Neural cell (in vitro differentiated cells): ENCODE measurements around the gene LEP. TPM values are rescaled to one million over a fixed set of nuclear protein-coding genes. Genes with fewer than 3 reads are reported as not detected.

Experiments used
- H2AFZ ChIP-seq: fragments of 200-600, 300-800 bp; sonication (generic), shearing (Covaris generic); 2 replicates; pipeline ENCODE4 v1.6.0; 2014; ENCODE audit warnings: low read depth, mild to moderate bottlenecking, antibody characterized with exemption, low read length, moderate library complexity
- H3F3A ChIP-seq: fragments of 200-600 bp; shearing (Covaris generic); 2 replicates; pipeline ENCODE4 v1.6.1; 2016; ENCODE audit warnings: mild to moderate bottlenecking, moderate library complexity, mixed read lengths, antibody characterized with exemption, low read length; ENCODE audit not compliant: insufficient read depth, poor library complexity, severe bottlenecking
- H3K27ac ChIP-seq: fragments of 200-600, 300-800 bp; sonication (generic), shearing (Covaris generic); 2 replicates; pipeline ENCODE4 v1.5.1; 2014; ENCODE audit warnings: mild to moderate bottlenecking, low read length, moderate library complexity
- H3K27me3 ChIP-seq: fragments of 300-800, 200-600 bp; sonication (generic), shearing (Covaris generic); 2 replicates; pipeline ENCODE4 v1.6.0; 2014; ENCODE audit warnings: mild to moderate bottlenecking, low read depth, low read length, moderate library complexity; ENCODE audit not compliant: insufficient read depth
- H3K36me3 ChIP-seq: fragments of 300-800, 200-600 bp; sonication (generic), shearing (Covaris generic); 2 replicates; pipeline ENCODE4 v1.5.1; 2014; ENCODE audit warnings: mild to moderate bottlenecking, antibody characterized with exemption, low read length, moderate library complexity; ENCODE audit not compliant: insufficient read depth
- H3K4me2 ChIP-seq: fragments of 300-800, 200-600 bp; sonication (generic), shearing (Covaris generic); 2 replicates; pipeline ENCODE4 v1.6.0; 2014; ENCODE audit warnings: mild to moderate bottlenecking, low read length
- H3K4me3 ChIP-seq: fragments of 300-800, 200-600 bp; sonication (generic), shearing (Covaris generic); 2 replicates; pipeline ENCODE4 v1.5.1; 2014; ENCODE audit warnings: mild to moderate bottlenecking, low read length, moderate library complexity
- H3K79me2 ChIP-seq: fragments of 200-600 bp; shearing (Covaris generic); replicated peaks from 2 replicates; pipeline ENCODE4 v1.6.0; 2014; ENCODE audit warnings: mild to moderate bottlenecking, low read length, moderate library complexity; ENCODE audit not compliant: insufficient read depth
- H3K9ac ChIP-seq: fragments of 300-800, 200-600 bp; sonication (generic), shearing (Covaris generic); 2 replicates; pipeline ENCODE4 v1.6.1; 2016; ENCODE audit warnings: mild to moderate bottlenecking, low read length, mixed read lengths
- H3K9me2 ChIP-seq: fragments of 200-600 bp; shearing (Covaris generic); 2 replicates; pipeline ENCODE4 v1.6.1; 2016; ENCODE audit warnings: mild to moderate bottlenecking, low read length, mixed read lengths; ENCODE audit not compliant: insufficient read depth
- H3K9me3 ChIP-seq: fragments of 200-600, 300-800 bp; sonication (generic), shearing (Covaris generic); 2 replicates; pipeline ENCODE4 v1.6.1; 2016; ENCODE audit warnings: mild to moderate bottlenecking, mixed run types, low read length, moderate library complexity, mixed read lengths
- H4K20me1 ChIP-seq: fragments of 200-600 bp; shearing (Covaris generic); 2 replicates; pipeline ENCODE4 v1.6.1; 2016; ENCODE audit warnings: mild to moderate bottlenecking, mixed run types; ENCODE audit not compliant: insufficient read depth
- EP300 ChIP-seq: fragments of 450-650 bp; conservative IDR thresholded peaks from 2 replicates; pipeline ENCODE4 v1.6.1; 2014; ENCODE audit warnings: antibody characterized with exemption, mild to moderate bottlenecking, moderate library complexity; ENCODE audit not compliant: poor library complexity, severe bottlenecking
- EZH2 ChIP-seq: fragments of 200-600, 300-800 bp; shearing (Covaris generic), sonication (generic); IDR thresholded peaks from 2 replicates; pipeline ENCODE4 v1.6.1; 2014; ENCODE audit warnings: antibody characterized with exemption, low read length, borderline replicate concordance, mild to moderate bottlenecking; ENCODE audit not compliant: insufficient read depth, poor library complexity, severe bottlenecking
- MXI1 ChIP-seq: fragments of 450-650 bp; conservative IDR thresholded peaks from 2 replicates; pipeline ENCODE4 v1.6.1; 2014; ENCODE audit warnings: antibody characterized with exemption, mild to moderate bottlenecking; ENCODE audit not compliant: poor library complexity, severe bottlenecking
- POLR2AphosphoS5 ChIP-seq: IDR thresholded peaks from 2 replicates; pipeline ENCODE4 v1.6.1; 2012
- RAD21 ChIP-seq: fragments of 450-650 bp; conservative IDR thresholded peaks from 2 replicates; pipeline ENCODE4 v1.6.1; 2014; ENCODE audit warnings: antibody characterized with exemption, mild to moderate bottlenecking, moderate library complexity
- REST ChIP-seq: IDR thresholded peaks from 2 replicates; pipeline ENCODE4 v1.6.1; 2012; ENCODE audit warnings: borderline replicate concordance
- SMC3 ChIP-seq: fragments of 450-650 bp; conservative IDR thresholded peaks from 2 replicates; pipeline ENCODE4 v1.6.1; 2014; ENCODE audit warnings: antibody characterized with exemption, mild to moderate bottlenecking, moderate library complexity; ENCODE audit not compliant: poor library complexity
- TAF1 ChIP-seq: IDR thresholded peaks from 2 replicates; pipeline ENCODE4 v1.6.1; 2012; ENCODE audit warnings: low read depth
- polyA minus RNA-seq: library from RNA; depleted of rRNA, polyadenylated mRNA; stranded (reverse); fragments of >200 nt; gene quantifications from 2 replicates; pipeline ENCODE4 v1.2.3, GENCODE V29; 2014
- polyA plus RNA-seq: library from polyadenylated mRNA; depleted of rRNA; stranded (reverse); fragments of >200 nt; gene quantifications from 2 replicates; pipeline ENCODE4 v1.2.3, GENCODE V29; 2014
- TF ChIP-seq, protein P1 (sequence below): fragments of 450-650 bp; IDR thresholded peaks from 2 replicates; pipeline ENCODE4 v1.5.1; 2014; ENCODE audit warnings: antibody characterized with exemption, mild to moderate bottlenecking, moderate library complexity; ENCODE audit not compliant: poor library complexity, severe bottlenecking

The LEP gene
- polyA plus RNA-seq = not detected in 2 replicates
- polyA minus RNA-seq = not detected in 2 replicates

GRCh38 chr7:128240696-128241386 is at the start of gene LEP:
TSS of gene LEP (plus strand) at chr7:128241278. CDS start at chr7:128252019, 10,741 bp downstream.
- Histone ChIP-seq H3K27ac (no peak within 1 kb of the TSS), H3K79me2 (no peaks in the 10 kb centered on the region), H3K4me3 (no peak within 1 kb of the TSS), H3F3A (no peaks in the 10 kb centered on the region), H3K9me3 (no peaks in the 10 kb centered on the region), H3K9me2 (no peaks in the 10 kb centered on the region), H4K20me1 (no peaks in the 10 kb centered on the region), H3K4me2 (no peak within 1 kb of the TSS), H3K9ac (no peak within 1 kb of the TSS), H3K27me3 (no peaks in the 10 kb centered on the region), H3K36me3 (no peaks in the 10 kb centered on the region), H2AFZ (no peak within 1 kb of the TSS)
- TF ChIP-seq, protein P1, sequence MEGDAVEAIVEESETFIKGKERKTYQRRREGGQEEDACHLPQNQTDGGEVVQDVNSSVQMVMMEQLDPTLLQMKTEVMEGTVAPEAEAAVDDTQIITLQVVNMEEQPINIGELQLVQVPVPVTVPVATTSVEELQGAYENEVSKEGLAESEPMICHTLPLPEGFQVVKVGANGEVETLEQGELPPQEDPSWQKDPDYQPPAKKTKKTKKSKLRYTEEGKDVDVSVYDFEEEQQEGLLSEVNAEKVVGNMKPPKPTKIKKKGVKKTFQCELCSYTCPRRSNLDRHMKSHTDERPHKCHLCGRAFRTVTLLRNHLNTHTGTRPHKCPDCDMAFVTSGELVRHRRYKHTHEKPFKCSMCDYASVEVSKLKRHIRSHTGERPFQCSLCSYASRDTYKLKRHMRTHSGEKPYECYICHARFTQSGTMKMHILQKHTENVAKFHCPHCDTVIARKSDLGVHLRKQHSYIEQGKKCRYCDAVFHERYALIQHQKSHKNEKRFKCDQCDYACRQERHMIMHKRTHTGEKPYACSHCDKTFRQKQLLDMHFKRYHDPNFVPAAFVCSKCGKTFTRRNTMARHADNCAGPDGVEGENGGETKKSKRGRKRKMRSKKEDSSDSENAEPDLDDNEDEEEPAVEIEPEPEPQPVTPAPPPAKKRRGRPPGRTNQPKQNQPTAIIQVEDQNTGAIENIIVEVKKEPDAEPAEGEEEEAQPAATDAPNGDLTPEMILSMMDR = no peak
- TF ChIP-seq RAD21 (no peak), MXI1 (no peak), EP300 (no peak), REST (no peak), SMC3 (no peak), TAF1 (no peak), POLR2AphosphoS5 (no peak), EZH2 (no peak)

DNA sequence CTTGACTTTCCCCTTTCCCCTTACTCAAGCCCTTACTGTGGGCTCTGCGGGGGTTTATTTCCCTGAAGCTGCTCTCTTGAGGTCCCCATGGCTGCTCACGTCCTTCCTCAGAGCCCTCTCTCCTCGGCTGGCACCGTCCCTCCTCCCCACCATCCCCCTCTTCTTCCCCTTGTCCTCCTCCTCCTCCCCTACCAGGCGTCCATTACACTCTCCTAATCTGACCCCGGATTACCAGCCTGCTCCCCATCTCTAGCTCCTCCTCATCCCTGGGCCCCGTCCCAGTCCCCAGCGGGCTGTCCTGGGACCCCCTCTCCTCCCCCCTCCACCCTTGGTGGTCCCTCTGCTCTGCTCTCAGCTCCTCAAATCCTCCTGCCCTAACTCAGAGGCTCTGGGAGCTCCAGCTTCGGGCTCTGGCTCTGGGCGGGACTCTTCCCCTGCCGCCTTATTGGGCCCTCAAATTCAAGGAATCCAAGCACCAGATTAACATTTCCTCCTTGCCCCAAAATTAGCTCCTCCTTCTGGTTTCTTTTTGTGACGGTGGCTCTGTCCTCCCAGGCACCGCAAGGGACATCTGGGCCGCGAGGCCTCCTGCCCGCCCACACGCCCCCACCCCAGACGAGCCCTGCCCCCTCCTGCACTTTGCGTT is 48.5 kb upstream of the LEP start:
- Histone ChIP-seq H3K9me3 (peaks cover 16% of the 10 kb centered on the region), H3K27me3 (no peaks in the 10 kb centered on the region), H3K4me3 (no peak overlapping the region), H3K79me2 (no peaks in the 10 kb centered on the region), H3K36me3 (no peaks in the 10 kb centered on the region), H3K4me2 (no peak overlapping the region), H4K20me1 (no peaks in the 10 kb centered on the region), H3K9ac (no peak overlapping the region), H3K27ac (no peak overlapping the region), H2AFZ (no peak overlapping the region), H3F3A (no peaks in the 10 kb centered on the region), H3K9me2 (no peaks in the 10 kb centered on the region)
- no peak for TF ChIP-seq RAD21
- no peak for TF ChIP-seq SMC3
